Fibroblast of lung (primary cell): ENCODE data around the gene CHPF2. TPM values are rescaled to one million over a fixed set of nuclear protein-coding genes. Genes with fewer than 3 reads are reported as not detected.

Source experiments
- DNase-seq, 2 donors: peaks; one replicate each; pipeline versions ENCODE4 v3.0.0 to v3.0.0-alpha.2; 2010; ENCODE audit warnings: low read depth in 2 of 2
- H2AFZ ChIP-seq: 2 replicates; pipeline ENCODE4 v1.5.1; 2012; ENCODE audit warnings: low read length, control low read depth, inconsistent platforms
- H3K27ac ChIP-seq: 2 replicates; pipeline ENCODE4 v1.5.1; 2011; ENCODE audit warnings: low read length, control low read depth; ENCODE audit not compliant: insufficient read depth
- H3K27me3 ChIP-seq: 2 replicates; pipeline ENCODE4 v1.5.1; 2011; ENCODE audit warnings: mild to moderate bottlenecking, low read length; ENCODE audit not compliant: control insufficient read depth, insufficient read depth
- H3K36me3 ChIP-seq: 2 replicates; pipeline ENCODE4 v1.5.1; 2011; ENCODE audit warnings: low read length; ENCODE audit not compliant: control insufficient read depth, insufficient read depth
- H3K4me1 ChIP-seq: 2 replicates; pipeline ENCODE4 v1.5.1; 2011; ENCODE audit warnings: low read length; ENCODE audit not compliant: control insufficient read depth, insufficient read depth; ENCODE audit errors: extremely low read depth
- H3K4me2 ChIP-seq: 2 replicates; pipeline ENCODE4 v1.5.1; 2011; ENCODE audit warnings: low read length, control low read depth; ENCODE audit not compliant: insufficient read depth; ENCODE audit errors: extremely low read depth
- H3K4me3 ChIP-seq, 4 experiments: fragments of 200-600 bp in 1 of 4; sonication (generic) in 1 of 4; replicated peaks in 1 of 4; 2 replicates each; pipeline ENCODE4 v1.5.1; 2011 to 2016; ENCODE audit warnings: low read length in 4 of 4, low read depth in 3 of 4, mild to moderate bottlenecking in 3 of 4, control low read depth in 2 of 4, inconsistent platforms in 1 of 4, mixed read lengths in 1 of 4; ENCODE audit not compliant: insufficient read depth in 1 of 4; ENCODE audit errors: control extremely low read depth in 1 of 4
- H3K79me2 ChIP-seq: 2 replicates; pipeline ENCODE4 v1.5.1; 2012; ENCODE audit warnings: mild to moderate bottlenecking, low read length, inconsistent platforms; ENCODE audit not compliant: control insufficient read depth, insufficient read depth
- H3K9ac ChIP-seq: 2 replicates; pipeline ENCODE4 v1.5.1; 2011; ENCODE audit warnings: mild to moderate bottlenecking, low read length, control low read depth; ENCODE audit not compliant: insufficient read depth
- H3K9me3 ChIP-seq: 2 replicates; pipeline ENCODE4 v1.5.1; 2012; ENCODE audit warnings: low read depth, low read length; ENCODE audit not compliant: control insufficient read depth, insufficient read depth
- H4K20me1 ChIP-seq: 2 replicates; pipeline ENCODE4 v1.5.1; 2011; ENCODE audit warnings: low read length; ENCODE audit not compliant: control insufficient read depth, insufficient read depth; ENCODE audit errors: extremely low read depth
- EZH2 ChIP-seq: IDR thresholded peaks from 2 replicates; pipeline ENCODE4 v1.5.1; 2012; ENCODE audit warnings: low read length, control low read depth, mild to moderate bottlenecking; ENCODE audit errors: missing control alignments
- polyA plus RNA-seq, 2 donors: library from polyadenylated mRNA; depleted of rRNA in 1 of 2; stranded (reverse) in 1 of 2; unstranded in 1 of 2; fragments of >200 nt; gene quantifications; 2 replicates each; pipeline ENCODE4 v1.2.1, GENCODE V29; 2011 to 2012; ENCODE audit warnings: missing spikeins in 1 of 2
- total RNA-seq: library from RNA; depleted of rRNA; stranded (reverse); fragments of >200 nt; gene quantifications from 2 replicates; pipeline ENCODE4 v1.2.1, GENCODE V29; 2014
- TF ChIP-seq, protein P1 (sequence below), 2 donors: IDR thresholded peaks in 1 of 2; conservative IDR thresholded peaks in 1 of 2; 1 replicate in 1 of 2; 2 replicates in 1 of 2; pipeline ENCODE4 v1.5.1; 2011 to 2012; ENCODE audit warnings: low read length in 2 of 2, control low read depth in 1 of 2, inconsistent platforms in 1 of 2, low read depth in 1 of 2, mild to moderate bottlenecking in 1 of 2

The CHPF2 gene
- total and polyA plus RNA-seq, 2 donors (not counting 1 experiment from before 2014, with no cell fraction given): 42.5 to 46.7 TPM

DNA sequence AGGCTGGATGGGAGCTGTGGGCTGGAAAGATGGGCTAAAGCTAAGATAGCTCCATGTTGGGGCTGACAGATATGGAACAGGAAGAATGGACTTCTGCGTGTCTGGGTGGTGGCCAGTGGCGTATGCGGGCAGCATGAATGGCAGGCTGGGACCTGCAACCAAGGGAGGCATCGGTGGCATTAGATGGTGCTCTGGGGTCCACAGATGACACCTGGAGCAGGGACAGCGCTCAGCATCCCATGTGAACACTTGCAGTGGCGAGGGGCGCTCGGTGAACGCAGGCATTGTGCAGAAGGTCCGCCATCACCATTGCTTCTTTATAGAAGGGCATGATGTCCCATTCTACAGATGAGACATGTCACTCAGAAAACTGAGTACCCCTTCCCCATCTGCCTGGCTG lies 37.2 kb downstream of the CHPF2 start:
- Histone ChIP-seq H3K79me2 (no peaks in the 10 kb centered on the region), H3K4me2 (no peak overlapping the region), H3K9ac (no peak overlapping the region), H4K20me1 (no peaks in the 10 kb centered on the region), H3K4me3 (no peak overlapping the region), H3K27ac (no peak overlapping the region), H3K36me3 (no peaks in the 10 kb centered on the region), H2AFZ (no peak overlapping the region), H3K9me3 (no peaks in the 10 kb centered on the region), H3K27me3 (peaks cover 12% of the 10 kb centered on the region), H3K4me1 (no peaks in the 10 kb centered on the region)
- DNase-seq: no peak
- no peak for TF ChIP-seq EZH2
- TF ChIP-seq, protein P1, sequence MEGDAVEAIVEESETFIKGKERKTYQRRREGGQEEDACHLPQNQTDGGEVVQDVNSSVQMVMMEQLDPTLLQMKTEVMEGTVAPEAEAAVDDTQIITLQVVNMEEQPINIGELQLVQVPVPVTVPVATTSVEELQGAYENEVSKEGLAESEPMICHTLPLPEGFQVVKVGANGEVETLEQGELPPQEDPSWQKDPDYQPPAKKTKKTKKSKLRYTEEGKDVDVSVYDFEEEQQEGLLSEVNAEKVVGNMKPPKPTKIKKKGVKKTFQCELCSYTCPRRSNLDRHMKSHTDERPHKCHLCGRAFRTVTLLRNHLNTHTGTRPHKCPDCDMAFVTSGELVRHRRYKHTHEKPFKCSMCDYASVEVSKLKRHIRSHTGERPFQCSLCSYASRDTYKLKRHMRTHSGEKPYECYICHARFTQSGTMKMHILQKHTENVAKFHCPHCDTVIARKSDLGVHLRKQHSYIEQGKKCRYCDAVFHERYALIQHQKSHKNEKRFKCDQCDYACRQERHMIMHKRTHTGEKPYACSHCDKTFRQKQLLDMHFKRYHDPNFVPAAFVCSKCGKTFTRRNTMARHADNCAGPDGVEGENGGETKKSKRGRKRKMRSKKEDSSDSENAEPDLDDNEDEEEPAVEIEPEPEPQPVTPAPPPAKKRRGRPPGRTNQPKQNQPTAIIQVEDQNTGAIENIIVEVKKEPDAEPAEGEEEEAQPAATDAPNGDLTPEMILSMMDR (conservative IDR thresholded peaks at IDR 0.05 in 1 of 2, IDR thresholded peaks at IDR 0.05 in 1 of 2; ENCODE audit: low read depth in 1 of 2, low read length in 2 of 2): no peak

DNA sequence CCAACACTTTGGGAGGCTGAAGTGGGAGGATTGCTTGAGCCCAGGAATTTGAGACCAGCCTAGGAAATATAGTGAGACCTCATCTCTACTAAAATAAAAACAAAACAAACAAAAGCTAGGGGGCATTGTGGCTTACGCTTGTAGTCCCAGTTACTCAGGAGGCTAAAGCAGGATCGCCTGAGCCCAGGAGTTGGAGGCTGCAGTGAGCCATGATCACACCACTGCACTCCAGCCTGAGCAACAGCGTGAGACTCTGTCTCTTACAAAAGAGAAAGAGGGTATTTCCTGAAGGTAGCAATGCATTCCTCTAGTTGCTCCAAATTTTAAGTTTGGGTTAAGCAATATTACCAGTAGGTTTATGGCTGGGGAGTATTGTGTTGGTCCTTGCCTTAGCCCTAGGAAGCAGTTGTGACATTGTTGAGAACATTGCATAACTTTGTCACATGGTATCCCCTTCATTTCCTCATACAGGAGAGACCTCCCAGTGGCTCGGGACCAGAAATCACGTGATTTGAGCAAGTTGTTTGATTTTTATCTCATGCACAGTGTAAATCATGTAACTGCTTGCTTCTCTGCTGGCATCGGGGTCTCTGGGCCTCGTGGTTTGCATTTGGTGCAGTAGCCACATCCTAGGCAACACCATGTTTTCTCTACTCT lies 39.5 kb downstream of the CHPF2 start:
- peaks cover 13% of the 10 kb centered on the region for H3K27me3 ChIP-seq
- H3K9ac ChIP-seq: no peak overlapping the region
- TF ChIP-seq, protein P1 (conservative IDR thresholded peaks at IDR 0.05 in 1 of 2, IDR thresholded peaks at IDR 0.05 in 1 of 2; ENCODE audit: low read depth in 1 of 2, low read length in 2 of 2): no peak
- peak; percentile 44 for TF ChIP-seq EZH2
- H3K36me3 ChIP-seq: no peaks in the 10 kb centered on the region
- H3K4me2 ChIP-seq: no peak overlapping the region
- no peak overlapping the region for H3K4me3 ChIP-seq
- DNase-seq: peak in 1 of 2 donors; percentile 67
- no peaks in the 10 kb centered on the region for H3K79me2 ChIP-seq
- no peaks in the 10 kb centered on the region for H3K9me3 ChIP-seq
- no peaks in the 10 kb centered on the region for H4K20me1 ChIP-seq
- H3K4me1 ChIP-seq: no peaks in the 10 kb centered on the region
- H2AFZ ChIP-seq: no peak overlapping the region
- H3K27ac ChIP-seq: no peak overlapping the region

DNA sequence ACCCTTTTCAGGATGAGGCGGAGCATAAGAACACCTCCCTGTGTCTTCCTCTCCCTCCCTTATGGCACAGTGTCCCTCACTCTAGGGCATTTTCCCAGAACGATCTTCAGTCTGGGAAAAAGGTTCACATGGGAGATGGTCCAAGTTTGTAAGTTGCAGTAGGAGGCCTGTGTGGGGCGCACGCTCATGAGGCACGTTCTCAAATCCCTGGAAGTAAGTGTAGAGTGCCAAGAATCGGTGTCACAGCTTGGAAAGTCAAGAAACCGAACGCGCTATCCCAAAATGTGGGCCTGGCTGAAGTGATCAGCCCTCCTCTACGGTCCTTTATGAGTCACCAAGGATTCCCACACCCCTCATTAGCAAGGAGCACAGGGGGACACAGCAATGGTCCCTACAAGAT lies 40.1 kb downstream of the CHPF2 start:
- no peaks in the 10 kb centered on the region for H3K9me3 ChIP-seq
- H3K4me3 ChIP-seq: no peak overlapping the region
- H3K27me3 ChIP-seq: peaks cover 8% of the 10 kb centered on the region
- H3K79me2 ChIP-seq: no peaks in the 10 kb centered on the region
- H2AFZ ChIP-seq: no peak overlapping the region
- H3K4me1 ChIP-seq: no peaks in the 10 kb centered on the region
- H3K27ac ChIP-seq: no peak overlapping the region
- H3K9ac ChIP-seq: no peak overlapping the region
- no peaks in the 10 kb centered on the region for H3K36me3 ChIP-seq
- peak; percentile 32 for TF ChIP-seq EZH2
- TF ChIP-seq, protein P1 (conservative IDR thresholded peaks at IDR 0.05 in 1 of 2, IDR thresholded peaks at IDR 0.05 in 1 of 2; ENCODE audit: low read depth in 1 of 2, low read length in 2 of 2): peak; percentile 14 to 15
- DNase-seq: peak in 1 of 2 donors; percentile 8
- no peak overlapping the region for H3K4me2 ChIP-seq
- H4K20me1 ChIP-seq: no peaks in the 10 kb centered on the region
